DMS53 treated with DMSO at 0.1 percent for 48 hours (cell line): ENCODE results near the gene SLC25A17.
"Not testable (repeated sequence)": the region's sequence is repeated elsewhere in the genome, so short reads cannot be mapped to it uniquely, and the experiment has no call there.

Source experiments
- DNase-seq: peaks from one replicate; lab custom pipeline; 2025; ENCODE audit not compliant: unreplicated experiment; lab: John Stamatoyannopoulos, UW

SLC25A17 gene

GRCh38 chr22:40758851-40759250 lies 60.3 kb downstream of the SLC25A17 start:
- not testable (repeated sequence) for DNase-seq

GRCh38 chr22:40758390-40758789 lies 60.8 kb downstream of the SLC25A17 start:
- DNase-seq, result no peak

- no peak for DNase-seq
These were observed 62.1 kb downstream of the SLC25A17 start for GRCh38 chr22:40757071-40757470.

DNA sequence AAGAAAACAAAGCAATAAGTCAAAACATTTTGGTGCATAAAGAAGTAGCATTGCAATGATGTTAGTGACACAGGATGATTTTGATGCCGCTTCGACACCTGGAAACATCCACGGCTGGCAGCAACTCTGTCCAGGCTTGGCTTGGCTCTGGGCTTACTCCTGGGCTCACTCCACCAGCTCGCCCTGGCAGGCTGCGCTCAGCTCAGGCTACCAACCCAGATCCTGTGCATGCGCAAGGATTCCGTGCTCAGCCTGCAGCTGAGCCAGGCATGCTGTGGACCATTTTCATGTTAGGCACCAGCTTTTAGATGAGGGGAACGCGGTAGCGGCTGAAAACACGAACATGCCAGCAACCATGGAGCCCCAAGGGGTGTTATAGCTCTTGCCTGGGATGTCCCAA lies 66.0 kb downstream of the SLC25A17 start:
- no peak for DNase-seq

- DNase-seq, result no peak
These were observed 67.9 kb downstream of the SLC25A17 start for GRCh38 chr22:40751250-40751649.

GRCh38 chr22:40749829-40750228 lies 69.3 kb downstream of the SLC25A17 start:
- DNase-seq, result no peak

DNA sequence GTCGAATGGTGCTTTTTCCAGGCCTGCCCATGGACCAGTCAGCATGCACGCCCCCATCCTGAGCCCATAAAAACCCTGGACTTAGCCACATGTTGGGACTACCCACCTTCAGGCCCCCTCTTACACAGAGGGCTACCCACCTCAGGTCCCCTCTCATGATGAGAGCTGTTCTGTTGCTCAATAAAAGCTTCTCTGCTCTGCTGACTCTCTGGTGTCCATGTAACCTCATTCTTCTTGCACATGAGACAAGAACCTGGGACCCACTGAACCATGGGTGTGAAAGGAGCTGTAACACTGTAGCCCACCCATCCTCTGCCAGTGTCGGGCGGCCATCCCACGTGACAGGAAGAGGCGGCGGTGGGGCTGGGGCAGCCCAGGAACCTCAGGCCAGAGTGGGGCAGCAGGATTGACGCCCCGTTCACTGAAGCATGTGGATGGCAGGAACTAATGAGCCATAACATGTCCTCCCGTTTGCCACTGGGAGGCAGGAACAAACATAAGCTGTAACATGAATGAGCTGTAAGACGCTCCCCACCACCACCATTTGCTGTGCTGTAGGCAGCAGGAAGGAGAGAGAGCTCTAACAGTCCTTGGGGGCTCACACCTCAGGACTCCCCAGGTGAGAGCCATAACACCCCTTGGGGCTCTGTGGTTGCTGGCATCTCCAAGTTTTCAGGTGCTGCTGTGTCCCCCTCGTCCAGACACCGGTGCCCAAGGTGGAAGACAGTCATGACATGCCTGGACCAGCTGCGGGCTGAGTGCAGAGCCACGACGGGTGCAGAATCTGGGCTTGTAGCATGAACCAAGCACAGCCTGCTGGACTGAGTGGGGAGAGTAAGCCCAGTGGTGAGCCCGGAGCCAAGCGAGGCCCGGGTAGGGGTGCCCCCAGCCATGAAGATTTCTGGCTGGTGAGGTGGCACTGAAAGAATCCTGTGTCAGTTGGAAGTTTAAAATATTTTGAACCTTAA lies 70.5 kb downstream of the SLC25A17 start:
- DNase-seq, result no peak

DNA sequence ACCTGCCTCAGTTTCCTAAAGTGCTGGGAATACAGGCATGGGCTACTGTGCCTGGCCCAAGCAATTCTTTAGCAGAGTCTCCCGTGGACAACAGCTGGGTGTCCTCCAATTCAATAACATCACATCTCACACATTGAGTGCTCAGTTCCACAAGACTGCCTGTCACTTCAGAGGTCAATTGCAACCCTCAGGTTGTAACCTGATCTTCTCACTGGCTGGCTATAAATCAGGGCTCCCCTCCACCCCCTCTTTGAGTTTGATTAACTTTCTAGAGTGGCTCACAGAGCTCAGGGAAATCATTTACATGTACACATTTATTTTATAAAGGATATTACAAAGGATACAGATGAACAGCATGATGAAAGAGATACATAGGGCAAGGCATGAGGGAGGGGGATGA lies 71.8 kb downstream of the SLC25A17 start:
- DNase-seq, result no peak

DNA sequence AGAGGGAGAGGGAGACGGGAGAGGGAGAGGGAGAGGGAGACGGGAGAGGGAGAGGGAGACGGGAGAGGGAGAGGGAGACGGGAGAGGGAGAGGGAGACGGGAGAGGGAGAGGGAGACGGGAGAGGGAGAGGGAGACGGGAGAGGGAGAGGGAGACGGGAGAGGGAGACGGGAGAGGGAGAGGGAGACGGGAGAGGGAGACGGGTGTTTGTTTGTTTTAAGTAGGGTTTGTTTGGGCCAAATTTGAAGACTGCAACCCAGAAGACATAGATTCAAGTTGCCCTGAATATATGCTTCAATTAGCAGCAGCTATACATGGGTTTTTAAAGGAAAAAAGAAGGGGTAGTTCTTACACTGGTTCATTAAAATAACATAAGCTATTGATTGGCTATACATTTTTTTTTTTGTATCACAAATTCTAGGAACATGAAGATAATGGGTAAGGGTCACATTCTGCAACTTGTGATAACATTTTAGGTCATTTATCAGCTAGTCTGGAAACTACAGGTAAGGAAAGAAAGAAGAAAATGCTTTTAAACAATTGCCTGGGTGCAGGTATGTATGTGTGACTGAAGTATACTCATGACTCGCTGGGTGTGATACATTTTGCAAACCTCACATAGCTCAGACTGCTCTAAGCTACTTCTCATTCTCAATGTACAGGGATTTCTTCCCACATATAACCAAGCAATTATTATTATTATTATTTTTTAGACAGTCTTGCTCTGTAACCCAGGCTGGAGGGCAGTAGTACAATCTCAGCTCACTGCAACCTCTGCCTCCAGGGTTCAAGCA lies 72.5 kb downstream of the SLC25A17 start:
- DNase-seq, result no peak

GRCh38 chr22:40743768-40744167 lies 75.4 kb downstream of the SLC25A17 start:
- DNase-seq, result no peak

GRCh38 chr22:40741116-40741515 lies 78.0 kb downstream of the SLC25A17 start:
- no peak for DNase-seq

GRCh38 chr22:40739721-40740120 lies 79.4 kb downstream of the SLC25A17 start:
- no peak for DNase-seq

GRCh38 chr22:40733919-40734318 lies 85.2 kb downstream of the SLC25A17 start:
- no peak for DNase-seq

DNA sequence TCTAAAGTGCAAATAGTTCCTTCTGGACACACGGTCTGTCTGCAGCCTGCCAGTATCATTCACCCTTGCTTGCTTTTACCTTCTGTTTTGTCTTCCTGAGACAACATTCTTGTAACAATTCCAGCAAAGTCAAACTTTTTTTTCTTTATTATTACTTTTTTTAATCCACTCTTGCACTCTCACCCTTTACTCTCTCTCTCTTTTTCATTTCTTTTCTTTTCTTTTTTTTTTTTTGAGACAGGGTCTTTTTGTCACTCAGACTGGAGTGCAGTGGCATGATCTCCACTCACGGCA lies 86.2 kb downstream of the SLC25A17 start:
- no peak for DNase-seq

DNA sequence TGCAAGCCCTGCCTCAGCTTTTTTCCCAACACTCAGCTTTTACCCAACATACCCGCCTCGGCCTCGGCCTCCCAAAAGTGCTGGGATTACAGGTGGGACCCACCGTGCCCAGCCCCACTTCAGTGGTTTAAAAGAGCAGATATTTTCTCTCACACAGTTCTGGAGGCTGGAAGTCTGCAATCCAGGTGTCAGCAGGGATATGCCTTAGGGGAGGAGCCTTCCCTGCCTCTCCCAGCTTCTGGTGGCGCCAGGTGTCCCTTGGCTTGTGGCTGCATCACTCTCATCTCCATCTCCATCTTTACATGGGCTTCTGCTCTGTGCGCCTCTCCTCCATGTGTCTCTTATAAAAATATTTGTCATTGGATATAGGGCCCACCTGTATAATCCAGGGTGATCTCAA lies 89.9 kb downstream of the SLC25A17 start:
- no peak for DNase-seq

- DNase-seq, result no peak
These were observed 90.4 kb downstream of the SLC25A17 start for GRCh38 chr22:40728731-40729189.

GRCh38 chr22:40727964-40728615 lies 91.1 kb downstream of the SLC25A17 start:
- DNase-seq, result no peak

DNA sequence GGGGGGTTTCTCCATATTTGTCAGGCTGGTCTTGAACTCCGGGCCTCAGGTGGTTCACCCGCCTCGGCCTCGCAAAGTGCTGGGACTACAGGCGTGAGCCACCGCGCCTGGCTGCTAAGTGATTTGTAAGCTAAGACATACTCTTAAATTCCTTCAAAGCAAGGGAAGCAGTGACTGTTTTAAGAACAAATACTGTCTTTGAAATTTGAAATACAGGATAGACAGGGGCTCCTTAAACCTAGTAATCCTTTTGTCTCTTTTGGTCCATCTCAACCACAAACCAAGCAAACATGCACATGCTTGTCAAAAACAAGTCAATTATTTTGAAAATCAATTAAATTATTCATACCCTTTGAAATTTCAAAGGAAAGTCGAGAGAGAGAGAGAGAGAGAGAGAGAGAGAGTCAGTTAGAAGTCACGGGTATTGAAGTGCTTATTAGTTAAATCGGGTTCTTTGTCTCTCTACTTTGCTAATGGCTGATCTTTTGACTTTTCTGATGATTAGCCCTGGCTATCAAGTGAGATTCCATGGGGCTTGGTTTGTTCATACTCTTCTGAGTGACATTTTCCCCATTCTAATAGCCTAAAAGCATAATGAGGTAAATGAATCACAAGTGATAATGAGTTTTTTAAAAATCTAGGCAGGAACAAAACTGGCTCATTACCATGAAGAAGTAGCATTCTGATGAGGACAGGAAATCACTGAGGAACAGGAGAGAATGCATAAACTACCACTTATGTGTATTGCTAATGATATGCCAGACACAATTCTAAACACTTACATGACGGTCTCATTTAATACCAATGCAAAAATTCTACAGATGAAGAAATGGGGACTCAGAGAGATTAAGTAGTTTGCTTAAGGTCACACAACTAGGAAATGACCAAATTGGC lies 91.8 kb downstream of the SLC25A17 start:
- no peak for DNase-seq

DNA sequence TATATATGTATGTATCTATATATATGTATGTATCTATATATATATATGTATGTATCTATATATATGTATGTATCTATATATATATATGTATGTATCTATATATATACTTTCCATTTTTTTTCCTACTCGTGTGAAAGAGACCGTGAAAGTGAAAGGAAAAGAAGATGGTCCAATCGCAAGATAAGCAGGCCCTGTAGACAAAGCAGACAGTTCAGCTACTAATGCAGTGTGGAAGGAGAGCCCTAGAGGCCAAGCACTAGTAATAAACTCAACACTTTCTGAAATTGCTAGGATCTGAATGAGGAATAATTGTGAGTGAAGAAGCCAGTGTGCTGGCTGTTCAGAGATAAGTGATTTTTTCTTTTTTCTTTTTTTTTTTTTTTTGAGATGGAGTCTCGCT lies 92.6 kb downstream of the SLC25A17 start:
- no peak for DNase-seq

DNA sequence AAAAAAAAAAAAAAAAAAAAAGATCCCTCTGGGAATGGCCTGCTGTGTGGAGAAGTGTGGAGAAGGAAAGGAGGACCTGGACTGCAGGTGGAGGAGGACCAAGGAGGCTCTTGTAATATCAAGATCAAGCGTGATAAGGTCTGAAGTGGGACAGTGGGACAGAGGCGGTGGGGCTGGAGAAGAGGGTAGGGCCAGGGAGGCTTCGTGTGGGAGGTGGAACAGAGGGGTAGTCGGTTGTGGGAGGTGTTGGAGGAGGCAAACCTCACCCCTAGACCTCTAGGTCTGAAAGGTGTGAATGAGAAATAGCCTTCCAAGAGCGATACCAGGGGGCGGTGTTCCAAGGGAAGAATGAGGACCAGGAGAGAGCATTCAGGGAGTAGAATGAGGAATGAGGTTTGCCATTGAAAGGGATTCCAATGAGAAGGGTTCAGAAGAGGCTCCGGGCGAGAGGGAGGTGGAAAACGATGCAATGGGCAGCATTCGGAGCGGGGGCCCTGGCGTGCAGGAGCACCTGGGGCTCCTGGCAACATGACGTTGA lies 95.7 kb downstream of the SLC25A17 start:
- no peak for DNase-seq
